Amniotic epithelial cell (primary cell): ENCODE measurements around the gene LMNTD2.

Experiments
- DNase-seq: peaks from one replicate; pipeline ENCODE4 v3.0.0-alpha.2; 2010; ENCODE audit warnings: low read depth

LMNTD2 gene

DNA sequence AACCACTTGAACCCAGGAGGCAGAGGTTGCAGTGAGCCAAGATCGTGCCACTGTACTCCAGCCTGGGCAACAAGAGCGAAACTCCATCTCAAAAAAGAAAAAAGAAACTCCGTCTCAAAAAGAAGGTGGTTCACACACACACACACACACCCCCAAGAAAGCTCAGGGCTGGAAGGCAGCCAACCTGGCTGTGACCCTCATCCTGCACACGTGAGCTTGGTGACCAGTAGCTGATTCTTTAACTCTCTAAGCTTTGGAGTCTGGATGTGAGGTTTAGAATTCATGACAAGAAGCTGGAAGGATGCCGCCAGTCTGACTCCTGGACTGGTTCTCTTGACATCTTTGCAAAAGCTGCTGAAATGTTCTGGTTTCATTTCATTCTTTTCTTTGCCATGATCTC is 51.6 kb downstream of the LMNTD2 start:
- DNase-seq = no peak

DNA sequence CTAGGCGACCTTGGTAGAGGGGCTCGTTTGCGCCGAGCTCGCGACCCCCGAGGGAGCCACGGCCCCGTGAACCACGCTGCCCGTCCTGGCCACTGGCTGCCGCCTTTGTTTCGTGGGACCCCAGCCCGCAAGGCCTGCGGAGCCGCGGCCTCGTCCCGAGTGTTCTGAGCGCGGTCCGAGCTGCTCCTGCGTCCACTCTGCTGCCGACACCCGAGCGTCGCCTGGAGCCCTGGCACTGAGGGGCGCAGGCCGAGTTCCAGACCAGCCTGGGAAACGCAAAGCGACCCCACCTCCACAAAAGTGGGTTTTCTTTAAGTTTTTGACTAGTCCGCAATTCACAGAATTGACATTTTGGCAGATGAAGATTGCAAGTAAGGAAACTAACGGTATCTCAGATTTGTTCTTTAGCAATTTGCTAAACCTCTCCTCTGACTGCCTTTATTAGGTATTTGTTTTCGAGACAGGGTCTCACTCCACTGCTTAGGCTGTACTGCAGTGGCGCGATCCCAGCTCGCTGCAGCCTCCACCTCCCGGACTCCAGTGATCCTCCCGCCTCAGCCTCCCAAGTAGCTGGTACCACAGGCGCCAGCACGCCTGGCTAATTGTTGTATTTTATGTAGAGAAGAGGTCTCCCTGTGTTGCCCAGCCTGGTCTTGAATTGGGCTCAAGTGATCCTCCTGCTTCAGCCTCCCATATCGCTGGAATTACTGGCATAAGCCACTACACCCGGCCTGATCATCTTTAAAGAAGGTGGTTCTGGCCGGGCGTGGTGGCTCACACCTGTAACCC is 52.6 kb downstream of the LMNTD2 start:
- DNase-seq = no peak

DNA sequence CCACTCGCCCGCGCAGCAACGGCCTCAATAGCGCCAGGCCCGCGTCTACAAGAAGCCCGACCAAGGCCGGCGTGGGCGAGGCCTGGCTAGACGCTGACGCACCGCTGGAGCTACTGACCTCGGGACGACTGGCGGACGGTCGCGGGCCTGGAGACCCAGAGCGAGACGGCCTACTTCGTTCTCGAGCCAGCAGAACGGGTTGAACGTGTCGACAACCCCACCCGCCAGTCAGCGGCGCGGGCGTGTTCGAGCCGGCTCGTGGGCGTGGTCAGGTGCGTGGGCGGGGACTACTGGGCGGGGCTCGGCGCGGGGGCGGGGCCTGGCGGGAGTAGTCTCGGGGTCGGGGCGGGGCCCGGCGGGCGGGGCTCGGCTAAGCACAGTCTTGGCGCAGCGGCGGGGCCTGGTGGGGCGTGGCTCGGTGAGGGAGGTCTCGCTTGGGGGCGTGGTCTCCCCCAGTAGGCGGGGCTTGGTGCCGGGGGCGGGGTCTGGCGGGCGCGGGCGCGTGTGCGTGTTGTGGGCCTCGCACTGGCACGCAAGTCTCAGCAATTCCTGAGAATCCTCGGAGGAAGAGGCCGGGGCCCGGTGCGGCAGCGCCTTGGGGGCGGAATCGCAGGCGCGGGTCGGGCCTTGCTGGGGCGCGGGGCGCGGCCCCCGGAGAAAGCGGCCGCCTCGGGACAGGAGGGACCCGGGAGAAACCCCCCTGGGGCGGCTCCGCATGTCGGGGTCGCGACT is 53.4 kb downstream of the LMNTD2 start, which contains the start of gene RNH1:
Gene RNH1, minus strand, starts transcription at position 248 of the 732 bp plus-strand sequence. CDS start 5,080 bp downstream, outside the sequence.
- DNase-seq = peak; percentile 88

DNA sequence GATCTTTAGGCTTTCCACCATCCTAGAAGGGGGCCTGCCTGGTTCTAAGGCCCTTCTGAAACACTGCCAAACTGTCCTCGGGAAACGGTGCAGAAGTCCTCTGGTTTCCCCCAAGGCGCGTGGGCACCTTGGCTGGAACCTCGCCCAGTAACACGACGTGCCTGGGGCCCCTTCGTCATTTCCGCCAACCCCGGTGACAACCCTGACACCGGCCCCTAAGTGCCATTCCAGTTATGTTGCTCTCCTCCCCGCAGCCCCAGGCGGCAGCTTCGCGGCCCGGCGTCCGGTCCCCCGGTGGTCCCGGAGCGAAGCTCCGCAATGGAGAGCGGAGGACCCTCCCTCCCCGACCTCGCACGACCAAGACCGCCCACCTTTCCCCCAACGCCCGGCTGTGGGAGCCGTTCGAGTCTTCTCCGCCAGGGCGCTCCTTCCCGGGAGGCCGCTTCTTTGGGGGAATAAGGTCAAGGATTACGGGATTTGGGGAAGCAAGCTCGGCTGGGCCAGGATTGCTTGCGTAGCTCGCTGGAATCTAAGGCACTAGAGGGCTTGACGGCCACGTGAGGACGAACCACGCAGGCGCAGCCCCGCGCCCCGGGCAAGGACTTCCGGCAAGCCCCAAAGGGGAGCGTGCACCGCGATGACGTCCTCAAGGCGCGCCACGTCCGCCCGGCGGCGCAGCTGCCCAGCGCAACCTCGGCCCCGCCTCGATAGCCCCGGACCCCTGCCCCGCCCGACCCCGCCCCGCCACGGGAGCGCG is 54.1 kb downstream of the LMNTD2 start:
- DNase-seq = peak; percentile 96

DNA sequence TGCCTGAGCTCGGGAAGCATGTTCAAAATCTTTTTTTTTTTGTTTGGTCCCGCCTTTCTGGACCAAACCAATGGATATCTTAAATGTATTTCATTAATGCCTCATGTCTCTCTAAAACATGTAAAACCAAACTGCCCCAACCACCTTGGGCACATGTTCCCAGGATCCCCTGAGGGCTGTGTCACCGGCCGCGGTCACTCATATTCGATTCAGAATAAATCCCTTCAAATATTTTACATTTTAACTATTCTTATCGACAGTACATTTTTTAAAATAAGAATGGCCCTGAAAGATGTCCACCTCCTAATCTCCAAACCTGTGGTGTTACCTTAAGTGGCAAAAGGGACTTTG is 55.6 kb downstream of the LMNTD2 start:
- DNase-seq = no peak
